ENCODE data around the gene VSIR. TPM values are rescaled to one million over a fixed set of nuclear protein-coding genes. Genes with fewer than 3 reads are reported as not detected.

The VSIR gene
- total and polyA plus RNA-seq, 9 donors: 23.5 to 45.0 (median 33.9) TPM

- Histone ChIP-seq H3K4me1 (ENCODE audit: control insufficient read depth, insufficient read depth, low read length) (peaks cover 15% of the 10 kb centered on the region), H3K36me3 (ENCODE audit: control insufficient read depth, insufficient read depth, low read length) (no peaks in the 10 kb centered on the region), H3K27me3 (ENCODE audit: control insufficient read depth, insufficient read depth, low read length) (no peaks in the 10 kb centered on the region), H3K4me3 (ENCODE audit: low read length) (no peak overlapping the region), H3K27ac (ENCODE audit: low read length) (no peak overlapping the region), H3K9me3 (replicated peaks; ENCODE audit: control insufficient read depth, low read depth, low read length) (no peaks in the 10 kb centered on the region)
- DNase-seq: no peak
- WGBS (ENCODE audit: insufficient coverage): 88% methylated on average over 13 of the region's 17 CpGs
Measured at GRCh38 chr10:71783917-71784678, 10.8 kb upstream of the VSIR start.

DNA sequence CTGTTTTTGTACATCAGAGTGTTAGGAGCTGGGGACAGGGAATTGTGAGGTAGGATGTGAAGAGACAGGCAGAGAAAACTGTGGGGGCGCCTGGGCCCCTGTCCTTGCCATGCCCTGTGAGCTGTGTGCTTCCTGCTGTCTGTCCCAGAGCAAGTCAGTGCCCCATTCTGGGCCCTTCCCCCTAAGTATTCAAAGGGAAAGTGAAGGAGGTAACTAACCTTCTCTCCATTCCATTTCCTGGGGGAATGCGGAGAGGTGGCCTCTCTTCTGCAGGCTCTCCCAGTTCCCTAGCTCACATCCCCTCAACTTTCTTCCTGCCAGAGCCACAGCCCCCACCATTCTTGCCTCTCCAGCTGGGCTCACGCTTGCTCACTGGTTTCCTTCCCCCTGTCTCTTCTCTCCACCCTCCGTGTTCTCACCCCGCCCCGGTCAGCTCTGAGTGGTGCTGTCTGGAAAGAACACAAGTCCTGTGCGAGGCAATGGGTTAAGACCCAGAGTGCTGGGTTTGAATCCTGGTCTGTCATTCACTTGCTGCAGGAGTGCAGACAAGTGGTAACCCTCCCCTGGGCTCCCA is 9.7 kb upstream of the VSIR start:
- Histone ChIP-seq H3K27me3 (ENCODE audit: control insufficient read depth, insufficient read depth, low read length) (no peaks in the 10 kb centered on the region), H3K4me1 (ENCODE audit: control insufficient read depth, insufficient read depth, low read length) (peaks cover 15% of the 10 kb centered on the region), H3K36me3 (ENCODE audit: control insufficient read depth, insufficient read depth, low read length) (no peaks in the 10 kb centered on the region), H3K9me3 (replicated peaks; ENCODE audit: control insufficient read depth, low read depth, low read length) (no peaks in the 10 kb centered on the region), H3K4me3 (ENCODE audit: low read length) (no peak overlapping the region), H3K27ac (ENCODE audit: low read length) (no peak overlapping the region)
- DNase-seq: no peak
- 23% methylated on average over 5 of the region's 7 CpGs for WGBS (ENCODE audit: insufficient coverage)

DNA sequence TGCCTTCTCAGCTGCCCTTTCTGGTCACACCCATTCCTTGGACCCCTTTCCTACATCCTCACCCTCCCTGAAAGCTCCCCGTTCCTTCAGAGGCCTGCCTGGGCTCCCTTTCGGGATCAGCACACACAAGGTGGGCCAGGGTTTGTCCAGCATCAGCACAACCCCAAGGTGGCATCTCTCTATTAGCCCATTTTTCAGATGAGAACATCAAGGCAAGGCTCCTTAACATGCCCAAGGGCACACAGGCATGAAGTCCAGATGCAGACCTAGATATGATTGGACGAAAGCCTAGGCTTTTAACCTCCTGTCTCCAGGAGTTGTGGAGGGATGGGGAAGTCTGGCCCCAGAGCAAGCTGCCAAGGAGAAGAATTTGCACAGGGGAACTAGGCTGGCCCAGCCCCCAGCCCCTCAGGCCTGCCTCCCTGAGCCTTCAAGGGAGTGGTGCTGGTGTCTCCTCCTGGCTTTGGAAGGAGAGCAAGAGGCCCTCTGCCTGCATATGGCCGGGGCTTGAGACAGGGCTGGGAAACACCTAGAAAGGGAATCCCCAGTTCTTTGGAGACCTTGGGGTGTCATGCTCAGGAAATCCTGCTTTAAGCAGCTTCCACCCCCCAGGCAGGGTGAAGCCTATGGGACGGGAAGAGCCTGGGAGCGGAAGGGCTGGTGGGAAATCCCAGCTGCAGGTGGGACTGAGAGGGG is 9.0 kb upstream of the VSIR start:
- no peak for DNase-seq
- H3K4me3 ChIP-seq (ENCODE audit: low read length): no peak overlapping the region
- H3K27ac ChIP-seq (ENCODE audit: low read length): no peak overlapping the region
- H3K4me1 ChIP-seq (ENCODE audit: control insufficient read depth, insufficient read depth, low read length): peaks cover 15% of the 10 kb centered on the region
- no peaks in the 10 kb centered on the region for H3K27me3 ChIP-seq (ENCODE audit: control insufficient read depth, insufficient read depth, low read length)
- H3K9me3 ChIP-seq (replicated peaks; ENCODE audit: control insufficient read depth, low read depth, low read length): peaks cover 3% of the 10 kb centered on the region
- 64% methylated on average over 4 of the region's 6 CpGs for WGBS (ENCODE audit: insufficient coverage)
- no peaks in the 10 kb centered on the region for H3K36me3 ChIP-seq (ENCODE audit: control insufficient read depth, insufficient read depth, low read length)

- Histone ChIP-seq H3K36me3 (ENCODE audit: control insufficient read depth, insufficient read depth, low read length) (no peaks in the 10 kb centered on the region), H3K4me1 (ENCODE audit: control insufficient read depth, insufficient read depth, low read length) (peaks cover 24% of the 10 kb centered on the region), H3K9me3 (replicated peaks; ENCODE audit: control insufficient read depth, low read depth, low read length) (peaks cover 6% of the 10 kb centered on the region), H3K4me3 (ENCODE audit: low read length) (no peak overlapping the region), H3K27me3 (ENCODE audit: control insufficient read depth, insufficient read depth, low read length) (no peaks in the 10 kb centered on the region), H3K27ac (ENCODE audit: low read length) (no peak overlapping the region)
- DNase-seq: no peak
- WGBS (ENCODE audit: insufficient coverage): 76% methylated on average over 9 of the region's 9 CpGs
Measured at GRCh38 chr10:71780719-71781118, 7.4 kb upstream of the VSIR start.

DNA sequence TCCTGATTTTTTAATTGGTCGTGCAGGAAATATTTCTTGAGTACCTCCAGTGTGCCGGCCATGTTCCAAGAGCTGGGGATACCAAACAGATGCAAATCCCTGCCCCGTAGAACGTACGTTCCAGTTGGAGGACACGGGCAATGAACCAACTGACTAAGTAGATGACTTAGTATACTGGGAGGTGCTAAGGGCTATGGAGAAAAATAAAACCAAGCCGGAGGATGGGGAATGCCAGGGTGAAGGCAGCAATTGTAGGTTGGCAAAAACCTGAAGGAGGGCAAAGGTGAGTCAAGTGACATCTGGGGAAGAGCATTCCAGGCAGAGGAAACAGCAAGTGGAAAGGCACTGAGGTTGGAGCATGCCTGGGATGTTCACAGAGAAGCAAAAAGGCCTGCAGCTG is 6.8 kb upstream of the VSIR start:
- Histone ChIP-seq H3K4me3 (ENCODE audit: low read length) (no peak overlapping the region), H3K4me1 (ENCODE audit: control insufficient read depth, insufficient read depth, low read length) (peaks cover 30% of the 10 kb centered on the region), H3K9me3 (replicated peaks; ENCODE audit: control insufficient read depth, low read depth, low read length) (peaks cover 6% of the 10 kb centered on the region), H3K27me3 (ENCODE audit: control insufficient read depth, insufficient read depth, low read length) (no peaks in the 10 kb centered on the region), H3K36me3 (ENCODE audit: control insufficient read depth, insufficient read depth, low read length) (no peaks in the 10 kb centered on the region), H3K27ac (ENCODE audit: low read length) (no peak overlapping the region)
- WGBS (ENCODE audit: insufficient coverage): 74% methylated on average over 7 of the region's 7 CpGs
- DNase-seq: no peak

- no peak overlapping the region for H3K27ac ChIP-seq (ENCODE audit: low read length)
- DNase-seq: no peak
- no peaks in the 10 kb centered on the region for H3K27me3 ChIP-seq (ENCODE audit: control insufficient read depth, insufficient read depth, low read length)
- no peak overlapping the region for H3K4me3 ChIP-seq (ENCODE audit: low read length)
- peaks cover 35% of the 10 kb centered on the region for H3K4me1 ChIP-seq (ENCODE audit: control insufficient read depth, insufficient read depth, low read length)
- WGBS (ENCODE audit: insufficient coverage): 96% methylated on average over 2 of the region's 6 CpGs
- H3K36me3 ChIP-seq (ENCODE audit: control insufficient read depth, insufficient read depth, low read length): no peaks in the 10 kb centered on the region
- peaks cover 6% of the 10 kb centered on the region for H3K9me3 ChIP-seq (replicated peaks; ENCODE audit: control insufficient read depth, low read depth, low read length)
Measured at GRCh38 chr10:71779641-71780040, 6.3 kb upstream of the VSIR start.

DNA sequence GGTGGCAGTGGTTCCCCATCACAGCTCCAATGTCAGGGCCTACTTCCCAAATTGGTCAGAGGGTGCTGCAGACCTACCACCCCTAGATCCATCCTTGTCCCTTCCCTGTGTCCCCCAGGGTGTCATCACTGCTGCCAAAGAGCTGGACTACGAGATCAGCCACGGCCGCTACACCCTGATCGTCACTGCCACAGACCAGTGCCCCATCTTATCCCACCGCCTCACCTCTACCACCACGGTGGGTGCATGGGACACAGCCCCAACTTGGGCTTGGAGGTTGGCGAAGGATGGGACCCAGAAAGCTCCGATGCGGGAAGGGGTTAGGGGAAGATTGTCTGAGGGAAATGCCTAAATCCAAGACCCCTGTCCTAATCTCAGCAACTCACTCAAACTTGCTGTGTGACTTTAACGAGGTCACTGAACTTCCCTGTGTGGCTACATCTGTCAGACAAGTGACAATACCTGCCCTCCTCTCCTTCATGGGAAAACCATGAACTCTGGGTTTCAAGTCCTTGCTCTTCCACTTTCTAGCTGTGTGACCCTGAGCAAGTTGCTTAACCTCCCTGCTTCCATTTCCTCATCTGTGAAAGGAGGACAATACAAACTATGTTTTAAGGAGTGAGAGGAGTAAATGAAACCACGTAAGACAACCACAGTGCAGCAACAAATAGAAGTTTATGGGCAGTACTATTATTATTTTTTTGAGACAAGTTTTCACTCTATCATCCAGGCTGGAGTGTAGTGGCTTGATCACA is 4.9 kb upstream of the VSIR start:
- H3K36me3 ChIP-seq (ENCODE audit: control insufficient read depth, insufficient read depth, low read length): no peaks in the 10 kb centered on the region
- 92% methylated on average over 1 of the region's 11 CpGs for WGBS (ENCODE audit: insufficient coverage)
- H3K27me3 ChIP-seq (ENCODE audit: control insufficient read depth, insufficient read depth, low read length): no peaks in the 10 kb centered on the region
- DNase-seq: no peak
- no peak overlapping the region for H3K4me3 ChIP-seq (ENCODE audit: low read length)
- peaks cover 6% of the 10 kb centered on the region for H3K9me3 ChIP-seq (replicated peaks; ENCODE audit: control insufficient read depth, low read depth, low read length)
- peaks cover 44% of the 10 kb centered on the region for H3K4me1 ChIP-seq (ENCODE audit: control insufficient read depth, insufficient read depth, low read length)
- no peak overlapping the region for H3K27ac ChIP-seq (ENCODE audit: low read length)

DNA sequence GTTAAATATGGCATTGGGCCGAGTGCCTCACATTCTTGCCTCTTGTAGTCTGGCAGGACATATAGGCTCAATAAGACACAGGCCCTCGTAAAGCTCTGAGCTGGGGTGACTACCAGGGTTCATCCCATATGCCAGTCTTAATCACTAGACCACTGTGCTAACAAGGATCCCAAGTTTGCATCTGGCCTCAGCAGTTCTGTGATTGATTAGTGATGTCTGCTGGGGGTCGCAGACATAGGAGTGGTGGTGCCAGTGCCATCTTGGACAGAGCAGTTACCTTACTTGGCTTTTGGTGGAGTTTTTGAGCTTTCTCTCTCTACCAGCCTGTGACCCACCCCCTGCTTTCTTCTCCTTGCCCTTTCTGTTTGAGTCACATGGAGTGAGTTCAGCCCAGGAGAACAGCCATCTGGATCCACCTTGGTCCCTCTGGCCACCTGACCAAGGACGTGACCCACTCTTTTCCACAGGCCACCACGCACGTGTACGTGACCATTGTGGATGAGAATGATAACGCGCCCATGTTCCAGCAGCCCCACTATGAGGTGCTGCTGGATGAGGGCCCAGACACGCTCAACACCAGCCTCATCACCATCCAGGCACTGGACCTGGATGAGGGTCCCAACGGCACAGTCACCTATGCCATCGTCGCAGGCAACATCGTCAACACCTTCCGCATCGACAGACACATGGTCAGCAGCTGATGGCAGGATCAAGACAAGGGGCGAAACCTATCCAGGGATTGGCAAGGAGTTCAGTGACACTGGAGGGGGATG is 4.1 kb upstream of the VSIR start:
- Histone ChIP-seq H3K27ac (ENCODE audit: low read length) (no peak overlapping the region), H3K4me1 (ENCODE audit: control insufficient read depth, insufficient read depth, low read length) (peaks cover 44% of the 10 kb centered on the region), H3K36me3 (ENCODE audit: control insufficient read depth, insufficient read depth, low read length) (no peaks in the 10 kb centered on the region), H3K27me3 (ENCODE audit: control insufficient read depth, insufficient read depth, low read length) (no peaks in the 10 kb centered on the region), H3K9me3 (replicated peaks; ENCODE audit: control insufficient read depth, low read depth, low read length) (peaks cover 6% of the 10 kb centered on the region), H3K4me3 (ENCODE audit: low read length) (no peak overlapping the region)
- 86% methylated on average over 10 of the region's 17 CpGs for WGBS (ENCODE audit: insufficient coverage)
- DNase-seq: no peak

DNA sequence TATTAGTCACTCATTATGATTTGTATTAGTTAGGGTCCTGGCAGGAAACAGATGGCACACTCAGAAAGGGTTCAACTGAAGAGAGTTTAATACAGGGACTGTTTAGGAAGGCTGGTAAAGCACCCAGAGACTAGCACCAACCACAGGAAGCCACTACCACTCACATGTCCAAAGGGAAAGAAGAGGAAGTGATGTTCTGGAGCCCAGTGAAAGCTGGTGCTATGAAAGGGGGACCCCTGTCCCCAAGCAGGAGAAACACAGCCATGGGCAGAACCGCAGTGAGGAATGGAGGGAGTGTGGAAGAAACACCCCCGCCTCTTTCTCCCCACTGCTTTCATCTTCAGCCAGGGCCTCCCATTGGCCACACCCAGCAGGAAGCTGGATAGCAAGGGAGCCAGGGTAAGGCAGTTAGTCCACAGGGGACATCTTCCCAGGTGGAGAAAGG is 3.2 kb upstream of the VSIR start:
- Histone ChIP-seq H3K9me3 (replicated peaks; ENCODE audit: control insufficient read depth, low read depth, low read length) (peaks cover 6% of the 10 kb centered on the region), H3K4me1 (ENCODE audit: control insufficient read depth, insufficient read depth, low read length) (peaks cover 50% of the 10 kb centered on the region), H3K27ac (ENCODE audit: low read length) (no peak overlapping the region), H3K4me3 (ENCODE audit: low read length) (no peak overlapping the region), H3K36me3 (ENCODE audit: control insufficient read depth, insufficient read depth, low read length) (no peaks in the 10 kb centered on the region), H3K27me3 (ENCODE audit: control insufficient read depth, insufficient read depth, low read length) (no peaks in the 10 kb centered on the region)
- DNase-seq: no peak
- WGBS (ENCODE audit: insufficient coverage): no CpG with 5 or more reads among the region's 2 CpGs

Measured in muscle of leg (tissue), 11 donors.